ENCODE results near the gene RABGAP1L.

GRCh38 chr1:174710868-174711845 is 551.8 kb downstream of the RABGAP1L start:
- TF ChIP-seq POLR2AphosphoS5 (IDR thresholded peaks at IDR 0.05) (no peak), CTCF (IDR thresholded peaks at IDR 0.05) (no peak), EP300 (IDR thresholded peaks at IDR 0.05) (no peak), POLR2A (IDR thresholded peaks at IDR 0.05) (no peak)
